AG09319 (cell line): Measurements from ENCODE around the gene NOS1AP.
"Not testable (repeated sequence)": the region's sequence is repeated elsewhere in the genome, so short reads cannot be mapped to it uniquely, and the experiment has no call there.

Experiments used
- DNase-seq: peaks from one replicate; pipeline ENCODE4 v3.0.0-alpha.2; 2010; ENCODE audit warnings: low read depth; ENCODE audit errors: extremely low read depth
- CTCF ChIP-seq: IDR thresholded peaks from 2 replicates; pipeline ENCODE4 v1.5.1; 2011; ENCODE audit warnings: low read depth, mild to moderate bottlenecking, inconsistent platforms, low read length, moderate library complexity

NOS1AP gene

GRCh38 chr1:162169031-162169790, 99.7 kb downstream of the NOS1AP start:
- no peak for DNase-seq
- no peak for TF ChIP-seq CTCF

GRCh38 chr1:162171111-162171510, 101.6 kb downstream of the NOS1AP start:
- no peak for TF ChIP-seq CTCF
- no peak for DNase-seq

- no peak for DNase-seq
- TF ChIP-seq CTCF: no peak
Measured at GRCh38 chr1:162172311-162173102, 103.0 kb downstream of the NOS1AP start.

- DNase-seq: not testable (repeated sequence)
Measured at GRCh38 chr1:162173607-162174006, 104.1 kb downstream of the NOS1AP start.

- DNase-seq: not testable (repeated sequence)
Measured at GRCh38 chr1:162174027-162174426, 104.5 kb downstream of the NOS1AP start.

- no peak for DNase-seq
- TF ChIP-seq CTCF: no peak
Measured at GRCh38 chr1:162175379-162176081, 106.0 kb downstream of the NOS1AP start.

- no peak for DNase-seq
Measured at GRCh38 chr1:162177126-162177525, 107.6 kb downstream of the NOS1AP start.

More at GRCh38 chr1:162177126-162177525, 107.6 kb downstream of the NOS1AP start:
- no peak for TF ChIP-seq CTCF
